G401 (cell line): ENCODE measurements around the gene PTPRN2. TPM values are rescaled to one million over a fixed set of nuclear protein-coding genes. Genes with fewer than 3 reads are reported as not detected.
"Not testable (repeated sequence)": the region's sequence is repeated elsewhere in the genome, so short reads cannot be mapped to it uniquely, and the experiment has no call there.

Experiments used
- DNase-seq: peaks from one replicate; pipeline ENCODE4 v3.0.0-alpha.2; 2015; ENCODE audit warnings: low spot score
- in situ Hi-C: cut with HindIII; loops from 2 replicates; pipeline ENCODE4 v1.10.0; 2016; ENCODE audit warnings: low sequenced_read_pairs, mixed read lengths
- total RNA-seq: library from RNA; depleted of rRNA; stranded (reverse); fragments of >200 nt; shearing (Covaris generic); gene quantifications from 2 replicates; pipeline ENCODE4 v1.2.3, GENCODE V29; 2014

PTPRN2 gene
- total RNA-seq, 1 experiment from 2014 or later, result not detected

GRCh38 chr7:157603716-157604115, 983.9 kb downstream of the PTPRN2 start:
- in situ Hi-C loops, result no loop called here
- DNase-seq, result no peak

- in situ Hi-C loops, result no loop called here
- no peak for DNase-seq
Observed at GRCh38 chr7:157603005-157603404, 984.6 kb downstream of the PTPRN2 start.

GRCh38 chr7:157602581-157602980, 985.0 kb downstream of the PTPRN2 start:
- in situ Hi-C loops, result no loop called here
- no peak for DNase-seq

GRCh38 chr7:157602156-157602555, 985.5 kb downstream of the PTPRN2 start:
- no peak for DNase-seq
- in situ Hi-C loops, result no loop called here

- DNase-seq, result no peak
Observed at GRCh38 chr7:157601530-157601929, 986.1 kb downstream of the PTPRN2 start.

GRCh38 chr7:157599491-157599890, 988.1 kb downstream of the PTPRN2 start:
- in situ Hi-C loops, result no loop called here
- DNase-seq, result no peak

More at GRCh38 chr7:157601530-157601929, 986.1 kb downstream of the PTPRN2 start:
- in situ Hi-C loops, result no loop called here

GRCh38 chr7:157597562-157597961, 990.1 kb downstream of the PTPRN2 start:
- in situ Hi-C loops, result no loop called here
- no peak for DNase-seq

GRCh38 chr7:157596881-157597280, 990.7 kb downstream of the PTPRN2 start:
- no peak for DNase-seq
- in situ Hi-C loops, result no loop called here

- in situ Hi-C loops, result no loop called here
- no peak for DNase-seq
Observed at GRCh38 chr7:157596471-157596870, 991.2 kb downstream of the PTPRN2 start.

GRCh38 chr7:157596026-157596425, 991.6 kb downstream of the PTPRN2 start:
- no peak for DNase-seq
- in situ Hi-C loops, result no loop called here

GRCh38 chr7:157595086-157595855, 992.4 kb downstream of the PTPRN2 start:
- in situ Hi-C loops, result no loop called here
- DNase-seq, result no peak

GRCh38 chr7:157594306-157594705, 993.3 kb downstream of the PTPRN2 start:
- DNase-seq, result no peak
- in situ Hi-C loops, result no loop called here

GRCh38 chr7:157593541-157593940, 994.1 kb downstream of the PTPRN2 start:
- no peak for DNase-seq
- in situ Hi-C loops, result no loop called here

- in situ Hi-C loops, DNase-seq: not testable (repeated sequence)
Observed at GRCh38 chr7:157592636-157593320, 994.8 kb downstream of the PTPRN2 start.

GRCh38 chr7:157590526-157590925, 997.1 kb downstream of the PTPRN2 start:
- in situ Hi-C loops, result no loop called here

GRCh38 chr7:157589680-157590079, 997.9 kb downstream of the PTPRN2 start:
- in situ Hi-C loops, result no loop called here
- no peak for DNase-seq

More at GRCh38 chr7:157590526-157590925, 997.1 kb downstream of the PTPRN2 start:
- no peak for DNase-seq

GRCh38 chr7:157587805-157588560, 999.6 kb downstream of the PTPRN2 start:
- DNase-seq, result no peak
- in situ Hi-C loops, result no loop called here

GRCh38 chr7:157587051-157587804, 1000.4 kb downstream of the PTPRN2 start:
- DNase-seq, result no peak

GRCh38 chr7:157586426-157586955, 1001.1 kb downstream of the PTPRN2 start:
- in situ Hi-C loops, result no loop called here

More at GRCh38 chr7:157587051-157587804, 1000.4 kb downstream of the PTPRN2 start:
- in situ Hi-C loops, result no loop called here

More at GRCh38 chr7:157586426-157586955, 1001.1 kb downstream of the PTPRN2 start:
- DNase-seq, result no peak
